ENCODE results near the gene AADAT. TPM values are rescaled to one million over a fixed set of nuclear protein-coding genes. Genes with fewer than 3 reads are reported as not detected.

Gene AADAT
- total and polyA plus RNA-seq, 4 donors, result 3.8 to 16.1 (median 12.4) TPM

GRCh38 chr4:170059421-170059820, 30.3 kb downstream of the AADAT start:
- TF ChIP-seq EGR1 (IDR thresholded peaks at IDR 0.05; ENCODE audit: low read depth in 2 of 2), result no peak
- TF ChIP-seq FOXA1 (IDR thresholded peaks at IDR 0.05), result no peak
- no peak for TF ChIP-seq JUND (IDR thresholded peaks at IDR 0.05)
- no peak for TF ChIP-seq MAX (IDR thresholded peaks at IDR 0.05)
- no peak for TF ChIP-seq RXRA (IDR thresholded peaks at IDR 0.05)
- TF ChIP-seq HNF4G (IDR thresholded peaks at IDR 0.05), result no peak
- TF ChIP-seq NR2F2 (IDR thresholded peaks at IDR 0.05), result no peak
- TF ChIP-seq, protein P1, sequence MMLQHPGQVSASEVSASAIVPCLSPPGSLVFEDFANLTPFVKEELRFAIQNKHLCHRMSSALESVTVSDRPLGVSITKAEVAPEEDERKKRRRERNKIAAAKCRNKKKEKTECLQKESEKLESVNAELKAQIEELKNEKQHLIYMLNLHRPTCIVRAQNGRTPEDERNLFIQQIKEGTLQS (IDR thresholded peaks at IDR 0.05), result no peak
- TF ChIP-seq, protein P2, sequence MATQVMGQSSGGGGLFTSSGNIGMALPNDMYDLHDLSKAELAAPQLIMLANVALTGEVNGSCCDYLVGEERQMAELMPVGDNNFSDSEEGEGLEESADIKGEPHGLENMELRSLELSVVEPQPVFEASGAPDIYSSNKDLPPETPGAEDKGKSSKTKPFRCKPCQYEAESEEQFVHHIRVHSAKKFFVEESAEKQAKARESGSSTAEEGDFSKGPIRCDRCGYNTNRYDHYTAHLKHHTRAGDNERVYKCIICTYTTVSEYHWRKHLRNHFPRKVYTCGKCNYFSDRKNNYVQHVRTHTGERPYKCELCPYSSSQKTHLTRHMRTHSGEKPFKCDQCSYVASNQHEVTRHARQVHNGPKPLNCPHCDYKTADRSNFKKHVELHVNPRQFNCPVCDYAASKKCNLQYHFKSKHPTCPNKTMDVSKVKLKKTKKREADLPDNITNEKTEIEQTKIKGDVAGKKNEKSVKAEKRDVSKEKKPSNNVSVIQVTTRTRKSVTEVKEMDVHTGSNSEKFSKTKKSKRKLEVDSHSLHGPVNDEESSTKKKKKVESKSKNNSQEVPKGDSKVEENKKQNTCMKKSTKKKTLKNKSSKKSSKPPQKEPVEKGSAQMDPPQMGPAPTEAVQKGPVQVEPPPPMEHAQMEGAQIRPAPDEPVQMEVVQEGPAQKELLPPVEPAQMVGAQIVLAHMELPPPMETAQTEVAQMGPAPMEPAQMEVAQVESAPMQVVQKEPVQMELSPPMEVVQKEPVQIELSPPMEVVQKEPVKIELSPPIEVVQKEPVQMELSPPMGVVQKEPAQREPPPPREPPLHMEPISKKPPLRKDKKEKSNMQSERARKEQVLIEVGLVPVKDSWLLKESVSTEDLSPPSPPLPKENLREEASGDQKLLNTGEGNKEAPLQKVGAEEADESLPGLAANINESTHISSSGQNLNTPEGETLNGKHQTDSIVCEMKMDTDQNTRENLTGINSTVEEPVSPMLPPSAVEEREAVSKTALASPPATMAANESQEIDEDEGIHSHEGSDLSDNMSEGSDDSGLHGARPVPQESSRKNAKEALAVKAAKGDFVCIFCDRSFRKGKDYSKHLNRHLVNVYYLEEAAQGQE (IDR thresholded peaks at IDR 0.05), result no peak
- no peak for TF ChIP-seq RAD21 (IDR thresholded peaks at IDR 0.05)
- TF ChIP-seq HNF4A (conservative IDR thresholded peaks at IDR 0.05), result no peak
- no peak for TF ChIP-seq FOXA2 (IDR thresholded peaks at IDR 0.05)
- no peak for TF ChIP-seq ZBTB33 (IDR thresholded peaks at IDR 0.05)
- no peak for TF ChIP-seq GABPA (IDR thresholded peaks at IDR 0.05 in 1 of 2, conservative IDR thresholded peaks at IDR 0.05 in 1 of 2)
- TF ChIP-seq CTCF (IDR thresholded peaks at IDR 0.05; ENCODE audit: low read depth, low read length, missing input control), result no peak
- TF ChIP-seq SP1 (IDR thresholded peaks at IDR 0.05), result no peak
- no peak for DNase-seq (ENCODE audit: low spot score)
- H3K9ac ChIP-seq (ENCODE audit: low read depth in 1 of 2, low read length in 2 of 2), result no peak overlapping the region
- H3K9me3 ChIP-seq (ENCODE audit: control insufficient read depth in 4 of 4, low read length in 3 of 4), result no peaks in the 10 kb centered on the region
- H3K27ac ChIP-seq (ENCODE audit: low read depth in 1 of 2, low read length in 2 of 2), result no peak overlapping the region
- no peak overlapping the region for H3K4me3 ChIP-seq (ENCODE audit: low read depth in 1 of 3, low read length in 3 of 3)
- no peaks in the 10 kb centered on the region for H3K27me3 ChIP-seq (ENCODE audit: control insufficient read depth in 4 of 4, insufficient read depth in 4 of 4, low read length in 3 of 4)
- H3K36me3 ChIP-seq (ENCODE audit: control insufficient read depth in 4 of 4, insufficient read depth in 3 of 4, low read depth in 1 of 4, low read length in 3 of 4), result peaks cover 0 to 11% (median 10%) of the 10 kb centered on the region in 4 donors
- WGBS, result 93% methylated on average over 4 of the region's 4 CpGs
- H3K4me1 ChIP-seq (ENCODE audit: control insufficient read depth in 4 of 4, insufficient read depth in 4 of 4, low read length in 3 of 4), result no peaks in the 10 kb centered on the region

DNA sequence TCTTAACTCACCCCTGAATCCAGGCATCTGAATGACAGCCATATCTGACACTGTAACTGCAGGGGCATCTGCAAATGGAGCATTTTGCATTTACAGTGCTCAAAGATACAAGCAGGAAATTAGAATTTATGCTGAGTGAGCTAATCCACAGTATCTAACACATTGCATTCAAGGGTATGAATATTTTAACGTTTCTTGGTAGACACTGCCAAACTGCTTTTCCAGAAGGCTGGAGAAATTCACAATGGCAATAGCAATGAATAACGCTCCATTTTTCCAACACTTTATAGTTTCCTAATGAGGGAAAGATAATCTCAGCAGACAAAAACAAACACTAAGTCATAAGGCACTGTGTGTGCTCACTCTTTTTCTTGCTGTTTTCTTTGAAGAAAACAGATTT, 30.9 kb downstream of the AADAT start:
- no peak overlapping the region for H3K4me3 ChIP-seq (ENCODE audit: low read depth in 1 of 3, low read length in 3 of 3)
- WGBS, result 77% methylated on average over 2 of the region's 2 CpGs
- DNase-seq (ENCODE audit: low spot score), result no peak
- no peak for TF ChIP-seq JUND (IDR thresholded peaks at IDR 0.05)
- no peak for TF ChIP-seq TAF1 (conservative IDR thresholded peaks at IDR 0.05)
- TF ChIP-seq CTCF (IDR thresholded peaks at IDR 0.05; ENCODE audit: low read depth, low read length, missing input control), result no peak
- TF ChIP-seq, protein P2 (IDR thresholded peaks at IDR 0.05), result no peak
- no peak for TF ChIP-seq RAD21 (IDR thresholded peaks at IDR 0.05)
- no peak for TF ChIP-seq EGR1 (IDR thresholded peaks at IDR 0.05; ENCODE audit: low read depth in 2 of 2)
- TF ChIP-seq NR2F2 (IDR thresholded peaks at IDR 0.05), result no peak
- TF ChIP-seq YY1 (IDR thresholded peaks at IDR 0.05), result no peak

More for the DNA sequence above, 30.9 kb downstream of the AADAT start:
- H3K4me1 ChIP-seq (ENCODE audit: control insufficient read depth in 4 of 4, insufficient read depth in 4 of 4, low read length in 3 of 4), result no peaks in the 10 kb centered on the region
- H3K27me3 ChIP-seq (ENCODE audit: control insufficient read depth in 4 of 4, insufficient read depth in 4 of 4, low read length in 3 of 4), result no peaks in the 10 kb centered on the region
- no peak overlapping the region for H3K27ac ChIP-seq (ENCODE audit: low read depth in 1 of 2, low read length in 2 of 2)
- H3K9ac ChIP-seq (ENCODE audit: low read depth in 1 of 2, low read length in 2 of 2), result no peak overlapping the region
- peaks cover 0 to 11% (median 10%) of the 10 kb centered on the region in 4 donors for H3K36me3 ChIP-seq (ENCODE audit: control insufficient read depth in 4 of 4, insufficient read depth in 3 of 4, low read depth in 1 of 4, low read length in 3 of 4)
- H3K9me3 ChIP-seq (ENCODE audit: control insufficient read depth in 4 of 4, low read length in 3 of 4), result no peaks in the 10 kb centered on the region

Measured in liver (tissue), 9 donors.